HG02973 (cell line): Measurements from ENCODE around the gene PPP1R12C.
"Not testable (repeated sequence)": the region's sequence is repeated elsewhere in the genome, so short reads cannot be mapped to it uniquely, and the experiment has no call there.

Experiments used
- ATAC-seq: cut with Tn5 transposase; IDR thresholded peaks from one replicate; pipeline ENCODE4 v1.9.1; 2021; ENCODE audit warnings: moderate library complexity; ENCODE audit not compliant: unreplicated experiment

PPP1R12C gene

DNA sequence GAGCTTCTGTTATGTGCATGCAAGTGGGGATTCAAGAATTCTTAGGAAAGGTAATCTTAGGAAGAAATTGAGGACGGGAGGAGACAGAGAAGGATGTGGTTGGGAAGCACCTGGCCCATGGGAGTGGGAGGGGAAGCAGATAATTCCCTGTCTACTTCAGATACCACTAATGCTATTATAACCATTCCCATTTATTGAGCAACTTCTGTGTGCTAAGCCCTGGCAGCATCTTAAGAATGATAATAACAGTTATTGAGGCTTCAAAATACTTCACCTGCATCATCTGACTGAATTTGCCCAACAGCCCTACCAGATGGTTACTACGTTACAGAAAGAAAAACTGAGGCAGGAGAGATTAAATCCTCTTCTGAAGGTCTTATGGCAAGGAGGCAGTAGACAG, 40.3 kb downstream of the PPP1R12C start:
- ATAC-seq: no peak

DNA sequence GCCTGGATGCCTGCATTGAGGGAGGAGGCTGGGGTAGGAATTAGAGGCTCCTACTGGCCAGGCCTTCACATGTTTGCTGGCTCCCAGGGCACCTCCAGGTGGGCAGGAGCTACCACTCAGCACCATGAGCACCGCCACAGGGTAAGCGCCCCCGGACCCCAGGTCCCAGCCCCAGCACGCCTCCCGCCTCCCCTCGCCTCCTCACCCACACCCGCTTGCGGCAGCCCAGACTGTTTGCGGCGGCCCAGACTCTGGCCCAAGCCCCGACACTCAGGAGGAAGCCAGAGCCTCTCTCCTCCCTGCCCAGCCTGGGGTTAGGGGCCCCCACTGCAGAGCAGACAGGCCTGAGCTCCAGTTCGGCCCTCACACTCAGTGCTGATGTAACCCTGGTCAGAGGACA, 41.1 kb downstream of the PPP1R12C start:
- ATAC-seq: no peak

DNA sequence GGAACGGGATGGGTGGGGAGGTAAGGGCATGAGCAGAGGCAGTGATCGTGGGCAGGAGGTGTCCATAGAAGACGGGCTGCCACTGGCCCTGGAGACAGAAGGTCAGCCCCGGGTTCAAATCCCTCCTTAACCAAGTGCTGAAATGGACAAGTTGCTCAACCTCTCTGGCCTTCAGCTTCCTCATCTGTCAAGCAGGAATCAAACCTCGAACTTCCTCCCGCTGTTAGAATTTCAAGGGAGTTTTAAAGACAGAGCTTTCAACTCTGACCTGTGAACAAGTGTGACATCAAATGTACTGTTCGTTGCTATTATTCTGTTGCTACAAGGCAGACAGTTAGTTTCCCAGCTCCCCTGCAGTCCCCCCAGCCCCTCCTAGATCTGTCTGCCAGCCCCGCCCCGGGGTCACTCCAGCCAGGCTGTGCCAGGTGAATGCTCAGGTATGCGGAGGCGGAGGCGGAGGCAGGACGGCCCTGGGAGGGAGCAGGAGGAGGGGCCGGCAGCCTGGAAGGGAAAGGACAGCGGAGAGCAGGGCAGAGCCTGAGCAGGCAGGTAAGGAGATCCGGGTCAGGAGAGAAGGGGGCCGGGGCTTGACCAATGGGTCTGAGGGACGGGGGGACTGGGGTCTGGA, 42.0 kb downstream of the PPP1R12C start, which contains the start of gene EPS8L1:
Gene EPS8L1, plus strand, starts transcription at position 499 of the 628 bp plus-strand sequence. CDS start 576 bp downstream, outside the sequence.
- ATAC-seq: no peak

DNA sequence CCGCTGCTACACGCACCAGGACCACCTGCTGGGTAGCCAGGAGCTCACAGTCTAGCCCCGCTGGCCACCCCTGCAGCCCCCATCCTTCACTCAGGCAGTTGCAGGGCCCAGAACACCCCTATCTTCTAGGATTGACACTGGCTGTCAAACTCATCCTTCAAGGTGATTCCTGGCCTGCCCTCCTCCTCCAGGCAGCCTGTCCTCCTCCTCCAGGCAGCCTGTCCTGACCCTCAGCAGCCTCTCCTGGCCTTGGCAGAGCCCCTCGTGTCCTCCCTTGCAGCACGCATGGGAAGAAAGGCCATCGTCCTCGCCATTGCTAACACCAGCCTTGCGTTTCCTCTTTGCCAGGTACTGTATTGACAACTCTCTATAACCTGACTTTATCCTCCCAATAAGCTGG, 45.5 kb downstream of the PPP1R12C start:
- no peak for ATAC-seq

DNA sequence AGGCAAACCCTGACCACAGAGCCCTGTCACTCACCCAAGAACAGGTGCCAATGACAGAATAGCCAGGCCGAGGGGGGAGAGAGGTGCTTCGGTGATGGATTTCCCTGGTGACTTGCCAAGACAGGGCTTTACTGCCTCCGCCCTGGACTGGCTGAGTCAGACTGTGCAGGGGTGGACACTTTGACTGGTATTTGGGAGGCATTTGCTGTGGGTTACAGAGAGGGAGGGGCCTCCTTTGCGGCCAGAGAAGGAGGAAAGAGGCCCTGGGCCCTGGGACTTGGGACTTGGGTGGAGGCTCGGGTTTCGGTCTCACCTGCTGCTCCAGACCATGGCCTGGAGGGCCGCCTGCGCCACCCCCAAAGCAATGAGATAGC, 46.3 kb downstream of the PPP1R12C start:
- ATAC-seq: no peak

DNA sequence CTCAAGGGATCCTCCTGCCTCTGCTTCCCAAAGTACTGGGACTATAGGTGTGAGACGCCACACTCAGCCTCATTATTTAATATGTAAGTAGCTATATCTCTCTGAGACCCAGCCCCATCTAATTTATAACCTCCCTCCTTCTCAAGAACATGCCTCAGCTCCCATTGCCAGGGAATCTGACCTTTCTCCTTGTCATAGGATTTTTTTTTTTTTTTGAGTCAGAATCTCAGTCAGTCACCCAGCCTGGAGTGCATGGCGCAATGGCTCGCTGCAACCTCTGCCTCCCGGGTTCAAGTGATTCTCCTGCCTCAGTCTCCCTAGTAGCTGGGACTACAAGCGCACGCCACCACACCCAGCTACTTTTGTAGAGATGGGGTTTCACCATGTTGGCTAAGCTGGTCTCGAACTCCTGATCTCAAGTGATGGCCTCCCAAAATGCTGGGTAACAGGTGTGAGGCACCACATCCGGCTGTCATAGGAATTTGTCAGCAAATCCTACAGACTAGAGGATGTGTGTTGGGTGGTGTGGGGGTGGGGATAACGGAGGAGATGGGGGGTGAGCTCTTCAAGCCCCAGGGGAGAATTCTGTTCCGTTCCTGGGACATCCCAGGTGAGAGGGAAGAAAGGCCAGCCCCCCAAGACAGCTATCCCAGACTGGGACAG, 46.8 kb downstream of the PPP1R12C start:
- no peak for ATAC-seq

DNA sequence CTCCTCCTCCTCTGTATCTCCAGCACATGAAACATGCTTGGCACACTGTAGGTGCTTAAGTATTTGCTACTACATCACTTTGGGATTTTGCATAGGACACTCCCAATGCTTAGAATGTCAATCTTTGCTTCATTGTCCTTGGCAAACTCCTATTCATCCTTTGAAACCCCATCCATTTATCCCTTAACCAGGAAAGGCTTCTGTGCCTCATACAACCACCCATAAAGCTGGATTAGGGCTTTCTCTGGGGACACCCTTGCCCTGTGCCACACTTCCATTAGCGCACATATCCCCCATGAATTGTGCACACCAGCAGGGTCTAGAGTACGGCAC, 47.6 kb downstream of the PPP1R12C start:
- ATAC-seq: no peak

DNA sequence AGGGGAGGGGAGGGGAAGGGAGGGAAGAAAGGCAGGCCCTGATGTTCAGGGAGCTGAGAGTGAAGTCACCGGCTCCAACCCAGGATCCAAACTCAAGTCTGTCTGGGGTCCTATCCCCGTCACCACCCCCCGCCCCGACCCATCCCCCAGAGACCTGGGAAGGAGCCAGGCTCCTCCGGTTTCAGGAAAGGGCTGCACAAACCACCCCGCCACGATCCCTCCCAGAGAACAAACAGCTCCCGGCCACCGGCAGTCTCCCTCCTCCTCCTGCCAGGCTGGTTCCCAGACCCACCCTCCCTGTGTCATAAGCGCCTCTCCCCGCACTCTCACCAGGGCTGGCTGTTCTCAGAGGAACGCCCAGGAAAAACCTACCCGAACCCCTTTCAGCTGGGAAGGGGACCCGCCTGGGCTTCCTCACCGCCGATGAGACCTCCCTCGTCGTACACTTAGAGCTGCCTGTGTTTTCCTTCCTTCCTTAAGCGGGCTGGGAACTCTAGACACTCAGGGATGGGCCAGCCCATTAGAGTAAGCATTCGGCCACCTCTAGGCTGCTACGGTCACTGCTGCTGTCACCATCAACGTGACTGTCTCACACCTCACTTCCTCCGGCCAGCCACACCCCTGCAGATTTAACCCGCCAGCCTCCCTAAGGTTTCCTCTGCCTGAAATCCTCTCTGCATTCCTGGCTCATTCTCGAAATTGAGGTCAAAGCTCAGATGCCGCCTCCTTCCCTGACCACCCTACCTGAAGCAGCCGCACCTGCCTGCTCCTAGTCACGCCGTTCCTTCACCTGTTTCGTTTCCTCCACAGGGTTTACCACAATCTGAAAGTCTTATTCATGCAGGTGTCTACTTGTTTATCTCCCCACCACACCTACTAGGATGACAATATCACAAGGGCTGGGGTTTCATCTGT, 48.2 kb downstream of the PPP1R12C start:
- no peak for ATAC-seq

DNA sequence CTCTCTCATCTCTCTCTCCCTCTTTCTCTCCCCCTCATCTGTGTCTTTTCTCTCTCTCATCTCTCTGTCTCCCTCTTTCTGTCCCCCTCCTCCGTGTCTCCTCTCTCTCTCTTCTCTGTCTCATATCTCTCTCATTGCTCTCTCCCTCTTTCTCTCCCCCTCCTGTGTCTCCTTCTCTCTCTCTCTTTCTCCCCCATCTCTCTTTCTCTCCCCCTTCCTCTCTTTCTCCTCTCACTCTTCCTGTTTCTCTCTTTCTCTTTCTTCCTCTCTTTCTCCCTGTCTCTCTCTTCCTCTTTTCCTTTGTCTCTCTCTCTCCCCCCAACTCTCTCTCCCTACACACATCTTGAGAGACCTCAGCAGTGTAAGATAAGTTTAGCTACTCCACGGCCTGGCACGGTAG, 49.6 kb downstream of the PPP1R12C start:
- ATAC-seq: no peak

DNA sequence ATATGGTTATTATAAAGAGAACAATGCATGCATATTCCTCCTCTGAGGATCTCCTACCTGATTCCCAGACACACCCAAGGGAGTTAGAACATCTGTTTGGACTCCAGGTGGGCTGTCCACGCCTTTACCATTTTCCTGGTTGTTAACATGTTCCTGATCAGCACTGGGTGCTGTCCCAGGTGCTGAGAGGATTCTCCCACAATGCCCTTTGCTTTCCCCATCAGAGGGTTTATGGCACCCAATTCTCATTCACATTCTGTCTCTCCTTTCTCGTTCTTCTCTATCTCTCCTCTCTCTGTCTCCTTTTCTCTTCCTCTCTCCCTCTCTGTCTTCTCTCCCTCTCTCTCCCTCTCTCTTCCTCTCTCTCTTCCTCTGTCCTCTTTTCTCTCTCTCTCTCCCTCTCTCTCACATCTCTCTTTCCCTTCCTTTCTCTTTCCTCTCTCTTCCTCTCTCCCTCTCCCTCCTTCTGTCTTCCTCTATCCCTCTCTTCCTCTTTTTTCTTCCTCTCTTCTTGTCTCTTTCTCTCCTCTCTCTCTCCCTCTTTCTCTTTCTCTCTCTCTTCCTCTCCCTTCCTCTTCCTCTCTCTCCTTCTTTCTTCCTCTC, 51.2 kb downstream of the PPP1R12C start:
- no peak for ATAC-seq

DNA sequence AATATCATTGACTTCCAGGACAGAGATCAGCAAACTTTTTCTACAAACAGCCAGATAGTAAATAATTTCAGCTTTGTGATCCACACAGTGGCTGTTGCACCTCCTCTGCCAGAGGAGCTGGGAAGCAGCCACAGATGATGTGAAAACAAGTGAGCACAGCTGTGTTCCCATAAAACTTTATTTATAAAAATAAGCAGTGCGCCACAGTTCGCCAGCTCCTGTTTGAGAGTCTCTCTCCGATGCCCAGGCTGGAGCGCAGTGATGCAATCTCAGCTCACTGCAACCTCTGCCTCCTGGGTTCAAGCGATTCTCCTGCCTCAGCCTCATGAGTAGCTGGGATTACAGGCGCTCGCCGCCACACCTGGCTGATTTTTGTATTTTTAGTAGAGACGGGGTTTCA, 51.9 kb downstream of the PPP1R12C start:
- not testable (repeated sequence) for ATAC-seq

DNA sequence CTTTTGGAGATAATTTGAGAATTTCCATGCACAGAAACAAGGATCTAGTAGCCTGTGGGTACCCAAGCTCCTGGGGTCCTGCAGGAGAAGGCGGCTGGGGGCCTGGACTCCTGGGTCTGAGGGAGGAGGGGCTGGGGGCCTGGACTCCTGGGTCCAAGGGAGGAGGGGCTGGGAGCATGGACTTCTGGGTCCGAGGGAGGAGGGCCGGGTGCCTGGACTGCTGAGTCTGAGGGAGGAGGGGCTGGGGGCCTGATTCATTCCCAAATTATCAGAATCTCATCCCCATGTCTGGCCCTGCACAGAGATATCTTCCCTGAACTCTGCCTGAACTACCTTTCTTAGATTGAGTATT, 54.0 kb downstream of the PPP1R12C start:
- ATAC-seq: no peak

DNA sequence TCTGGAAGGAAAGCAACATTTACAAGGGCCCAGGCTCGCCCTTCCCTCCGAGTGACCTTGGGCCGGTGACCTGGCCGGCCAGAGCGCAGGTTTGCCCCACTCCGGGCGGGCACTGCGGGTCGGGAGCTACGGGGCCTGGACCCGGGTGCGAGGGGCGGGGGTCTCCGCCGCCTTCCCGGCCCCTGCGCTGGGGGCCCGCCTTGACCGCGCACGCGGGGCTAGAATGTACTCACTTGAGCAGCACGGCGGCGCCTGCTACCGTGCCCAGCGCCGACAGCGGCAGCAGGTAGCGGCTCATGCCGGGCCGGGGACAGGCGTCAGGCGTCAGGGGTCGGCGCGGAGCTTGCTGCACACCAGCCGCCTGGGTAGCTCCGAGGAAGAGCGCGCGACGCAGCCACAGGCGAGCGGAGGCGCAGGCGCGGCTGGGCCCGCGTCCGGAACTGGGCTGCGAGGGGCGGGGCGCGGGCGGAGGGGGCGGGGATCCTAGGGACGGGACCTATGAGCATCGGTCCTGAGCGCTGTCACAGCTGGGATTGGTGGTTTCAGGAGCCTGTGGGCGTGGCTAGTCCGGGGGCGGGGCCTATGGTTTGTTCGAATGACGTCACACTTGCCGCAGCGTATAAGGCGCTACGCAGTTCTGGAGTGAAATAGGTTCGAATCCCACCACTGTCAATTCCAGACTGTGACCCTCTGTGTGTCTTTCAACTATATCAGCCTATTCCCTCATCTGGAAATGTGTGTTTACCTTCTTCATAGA, 54.5 kb downstream of the PPP1R12C start, which contains the start of gene RDH13:
Gene RDH13, minus strand, starts transcription at position 414 of the 757 bp plus-strand sequence. Its CDS starts 116 bp downstream, at position 298.
- peak; percentile 77 for ATAC-seq

DNA sequence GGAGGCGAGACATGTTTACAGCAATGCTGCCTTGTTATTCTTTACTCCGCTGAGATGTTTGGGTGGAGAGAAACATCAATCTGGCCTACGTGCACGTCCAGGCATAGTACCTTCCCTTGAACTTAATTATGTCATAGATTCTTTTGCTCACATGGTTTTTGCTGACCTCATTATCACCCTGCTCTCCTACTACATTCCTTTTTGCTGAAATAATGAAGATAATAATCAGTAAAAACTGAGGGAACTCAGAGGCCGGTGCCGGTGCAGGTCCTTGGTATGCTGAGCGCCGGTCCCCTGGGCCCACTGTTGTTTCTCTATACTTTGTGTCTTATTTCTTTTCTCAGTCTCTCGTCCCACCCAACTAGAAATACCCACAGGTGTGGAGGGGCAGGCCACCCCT, 57.1 kb downstream of the PPP1R12C start:
- ATAC-seq: not testable (repeated sequence)

DNA sequence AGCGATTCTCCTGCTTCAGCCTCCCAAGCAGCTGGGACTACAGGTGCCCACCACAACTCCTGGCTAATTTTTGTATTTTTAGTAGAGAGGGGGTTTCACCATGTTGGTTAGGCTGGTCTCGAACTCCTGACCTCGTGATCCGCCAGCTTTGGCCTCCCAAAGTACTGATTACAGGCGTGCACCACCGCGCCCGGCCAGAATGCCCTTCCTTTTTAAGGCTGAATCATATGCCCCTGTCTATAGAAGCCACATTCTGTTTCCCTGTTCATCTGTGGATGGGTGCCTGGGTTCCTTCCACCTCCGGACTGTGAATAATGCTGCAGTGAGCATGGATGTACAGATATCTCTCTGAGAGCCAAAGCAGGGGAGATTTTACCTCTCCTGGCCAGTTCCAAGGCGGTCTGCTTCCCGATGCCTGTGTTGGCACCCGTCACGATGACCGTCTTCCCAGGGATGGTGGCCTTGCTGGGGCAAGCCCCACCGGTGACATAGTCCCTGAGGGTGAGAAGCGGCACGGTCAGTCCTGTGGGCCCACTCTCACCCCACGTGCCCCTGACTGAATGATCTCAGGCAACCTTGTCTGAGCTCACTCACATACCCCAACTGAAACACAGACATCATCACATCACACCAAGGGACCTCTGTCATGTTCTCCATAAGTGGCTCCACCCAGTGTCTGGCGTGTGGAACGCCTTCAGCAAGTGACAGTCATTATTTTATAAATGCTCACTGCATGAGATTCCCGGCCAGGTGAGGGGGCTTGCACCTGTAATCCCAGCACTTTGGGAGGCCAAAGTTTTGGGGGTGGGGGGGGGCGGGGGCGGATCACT, 58.4 kb downstream of the PPP1R12C start:
- ATAC-seq: no peak

DNA sequence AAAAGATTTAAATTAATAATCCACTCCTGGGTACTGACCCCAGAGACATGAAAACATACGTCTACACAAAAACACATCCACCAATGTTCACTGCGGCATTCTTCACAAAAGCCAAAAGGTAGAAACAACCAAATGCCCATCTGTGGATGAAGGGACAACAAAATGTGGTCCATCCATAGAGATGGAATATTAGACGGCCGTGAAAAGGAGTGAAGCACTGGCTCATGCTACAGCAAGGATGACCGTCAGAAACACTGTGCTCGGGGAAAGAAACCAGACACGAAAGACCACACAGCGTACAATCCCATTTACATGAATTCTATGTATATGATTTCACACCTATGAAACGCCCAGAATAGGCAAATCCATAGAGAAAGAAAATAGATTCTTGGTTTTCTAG, 60.6 kb downstream of the PPP1R12C start:
- no peak for ATAC-seq

DNA sequence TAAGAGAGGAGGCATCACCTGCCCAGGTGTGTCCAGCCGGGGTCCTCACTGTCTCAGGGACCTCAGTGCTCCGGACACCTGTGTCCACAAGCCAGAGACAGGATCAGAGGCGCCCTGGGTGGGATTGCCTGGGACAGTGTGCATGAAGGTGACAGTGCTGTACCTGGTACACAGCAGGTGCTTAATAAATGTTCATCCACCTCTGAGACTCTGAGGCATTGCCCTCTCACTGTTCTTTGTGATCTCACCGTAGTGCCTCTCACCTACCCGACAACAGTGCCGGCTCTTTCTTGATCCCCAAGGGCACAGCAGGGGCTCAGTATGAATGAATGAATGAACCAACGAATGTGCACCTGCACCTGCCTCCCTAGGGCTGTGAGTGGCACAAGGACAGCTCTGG, 63.7 kb downstream of the PPP1R12C start:
- ATAC-seq: no peak

DNA sequence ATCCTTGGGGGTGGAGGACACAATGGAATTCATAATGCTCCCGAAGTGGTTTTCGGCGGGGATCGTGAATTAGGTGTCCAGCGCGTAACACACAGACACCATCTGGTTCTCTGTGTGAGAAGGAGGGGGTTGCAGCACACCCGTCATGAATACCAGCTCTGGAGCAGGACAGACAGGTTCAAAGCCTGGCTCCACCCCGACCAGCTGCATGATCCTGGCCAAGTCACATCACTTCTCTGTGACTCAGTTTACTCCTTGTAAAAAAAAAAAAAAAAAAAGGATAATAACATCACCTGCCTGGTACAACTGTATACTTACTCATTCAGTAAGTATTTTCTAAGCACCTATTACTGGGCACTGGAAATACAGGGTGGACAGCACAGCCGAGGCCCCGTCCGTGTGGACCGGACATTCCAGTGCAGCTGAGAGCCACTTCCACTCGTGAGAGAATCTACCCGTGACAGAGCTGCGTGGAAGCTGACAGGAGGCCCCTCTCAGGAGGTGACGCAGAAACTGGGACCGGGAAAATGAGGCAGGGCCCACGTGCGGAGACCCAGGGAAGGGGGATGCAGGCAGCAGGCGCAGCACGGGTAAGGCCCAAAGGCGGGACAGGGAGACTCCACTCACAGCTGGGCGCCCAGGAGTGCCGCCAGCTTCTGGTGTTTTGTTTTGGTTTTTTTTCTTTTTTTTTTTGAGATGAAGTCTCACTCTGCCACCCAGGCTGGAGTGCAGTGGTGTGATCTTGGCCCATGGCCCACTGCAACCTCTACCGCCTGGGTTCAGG, 66.5 kb downstream of the PPP1R12C start:
- ATAC-seq: no peak

DNA sequence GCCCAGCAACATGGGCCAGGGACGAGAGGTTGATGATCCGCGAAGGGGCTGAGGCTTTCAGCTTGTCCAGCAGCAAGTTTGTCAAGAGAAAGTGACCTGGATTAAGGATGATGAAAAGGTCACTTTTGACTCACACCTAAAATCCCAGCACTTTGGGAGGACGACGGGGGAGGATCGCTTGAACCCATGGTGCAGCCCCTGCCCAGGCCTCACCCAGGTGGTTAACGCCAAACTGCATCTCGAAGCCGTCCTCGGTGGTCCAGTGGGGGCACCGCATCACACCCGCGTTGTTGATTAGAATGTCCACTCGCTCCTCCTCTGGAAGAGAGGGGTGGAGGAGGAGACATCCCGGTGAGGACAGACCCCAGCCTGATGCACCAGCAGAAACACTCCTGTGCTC, 69.0 kb downstream of the PPP1R12C start:
- no peak for ATAC-seq
